T-helper 2 cell treated with Interferon-gamma antibody and Interleukin-4, amounts not matched to agents 5 μg/mL and 100 μg/mL, for 36 hours (primary cell): ENCODE measurements around the gene CTNNA3.
A peak's percentile ranks its signal among the peaks of the same experiment; 100 is the strongest.
"Not testable (repeated sequence)": the region's sequence is repeated elsewhere in the genome, so short reads cannot be mapped to it uniquely, and the experiment has no call there.

Source experiments
- DNase-seq: peaks from one replicate; pipeline ENCODE4 v3.0.0; 2021; ENCODE audit warnings: low spot score
- H3K27ac Mint-ChIP-seq: one replicate; pipeline ENCODE4 v1.8.0; 2021; ENCODE audit warnings: mild to moderate bottlenecking, mixed read lengths
- H3K27me3 Mint-ChIP-seq: one replicate; pipeline ENCODE4 v1.8.0; 2021; ENCODE audit warnings: low read depth, mixed read lengths
- H3K36me3 Mint-ChIP-seq: one replicate; pipeline ENCODE4 v1.8.0; 2021; ENCODE audit warnings: low read depth, mixed read lengths
- H3K4me1 Mint-ChIP-seq: one replicate; pipeline ENCODE4 v1.8.0; 2021; ENCODE audit warnings: low read depth, mixed read lengths
- H3K4me3 Mint-ChIP-seq: one replicate; pipeline ENCODE4 v1.8.0; 2022; ENCODE audit warnings: mild to moderate bottlenecking, moderate library complexity, mixed read lengths
- H3K9me3 Mint-ChIP-seq: one replicate; pipeline ENCODE4 v1.8.0; 2021; ENCODE audit warnings: mixed read lengths

CTNNA3 gene

DNA sequence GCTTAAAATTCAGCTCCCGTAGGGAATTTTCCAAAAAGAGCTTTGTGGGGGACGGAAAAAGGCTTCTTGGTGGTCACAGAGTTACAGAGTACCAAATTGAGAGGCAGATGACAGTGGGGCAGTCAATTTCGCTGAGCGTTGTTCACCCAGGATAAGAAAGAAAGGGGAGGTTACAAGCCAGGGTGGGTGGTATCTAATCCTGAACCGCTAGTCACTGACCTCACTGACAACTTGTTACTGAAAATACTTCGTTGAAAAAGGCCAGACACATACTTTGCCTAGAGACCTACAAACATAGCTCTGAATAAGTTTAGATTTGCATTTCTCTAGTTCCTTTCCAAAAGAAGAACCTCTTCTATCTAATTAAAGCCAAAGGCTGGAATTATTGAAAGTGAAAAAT, at the start of gene CTNNA3:
Gene CTNNA3 (minus strand): TSS at position 167 of the 400 bp plus-strand sequence.
- no peaks in the 10 kb centered on the region for H3K36me3 Mint-ChIP-seq
- peaks cover 3% of the 10 kb centered on the region for H3K4me1 Mint-ChIP-seq
- peaks cover 28% of the 10 kb centered on the region for H3K27me3 Mint-ChIP-seq
- H3K9me3 Mint-ChIP-seq: no peaks in the 10 kb centered on the region
- no peak within 1 kb of the TSS for H3K27ac Mint-ChIP-seq
- DNase-seq: no peak
- no peak within 1 kb of the TSS for H3K4me3 Mint-ChIP-seq

DNA sequence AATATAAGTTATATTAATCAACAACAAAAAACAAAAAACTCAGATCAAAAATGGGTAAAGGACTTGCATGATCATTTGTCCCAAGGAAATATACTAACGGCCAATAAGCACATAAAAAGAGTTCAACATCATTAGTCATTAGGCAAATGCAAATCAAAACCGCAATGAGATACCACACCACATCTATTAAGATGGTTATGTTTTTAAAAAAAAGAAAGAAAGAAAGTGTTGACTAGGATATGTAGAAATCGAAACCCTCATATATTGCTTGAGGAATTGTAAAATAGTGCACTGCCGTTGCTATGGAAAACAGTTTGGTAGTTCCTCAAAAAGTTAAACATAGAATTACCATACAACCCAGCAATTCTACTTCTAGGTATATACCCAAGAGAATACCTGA, 39.4 kb upstream of the CTNNA3 start:
- Mint-ChIP-seq H3K27me3 (no peaks in the 10 kb centered on the region), H3K9me3 (no peaks in the 10 kb centered on the region), H3K36me3 (no peaks in the 10 kb centered on the region), H3K4me1 (peaks cover 1% of the 10 kb centered on the region), H3K27ac (no peak overlapping the region), H3K4me3 (no peak overlapping the region)
- DNase-seq: no peak

DNA sequence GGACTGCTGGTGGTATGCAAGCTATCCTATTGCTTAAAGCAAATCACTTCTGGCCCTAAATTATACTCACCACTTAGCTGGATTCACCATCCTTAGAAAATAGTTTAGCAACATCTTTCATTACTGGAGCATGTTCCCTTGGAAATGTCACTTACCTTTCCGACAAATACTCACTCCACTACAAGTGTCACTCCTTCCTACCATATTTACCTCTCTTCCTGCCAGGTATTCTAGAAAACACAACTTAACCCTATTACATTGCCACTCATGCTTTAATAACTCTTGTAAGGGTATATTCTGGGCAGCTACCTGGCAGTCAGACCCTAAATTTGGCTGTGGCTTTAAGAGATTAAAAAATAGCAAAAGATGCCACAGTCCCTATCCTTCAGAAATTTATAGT, 37.5 kb upstream of the CTNNA3 start:
- Mint-ChIP-seq H3K36me3 (no peaks in the 10 kb centered on the region), H3K27ac (no peak overlapping the region), H3K4me3 (no peak overlapping the region), H3K27me3 (no peaks in the 10 kb centered on the region), H3K9me3 (no peaks in the 10 kb centered on the region), H3K4me1 (peaks cover 1% of the 10 kb centered on the region)
- DNase-seq: no peak

DNA sequence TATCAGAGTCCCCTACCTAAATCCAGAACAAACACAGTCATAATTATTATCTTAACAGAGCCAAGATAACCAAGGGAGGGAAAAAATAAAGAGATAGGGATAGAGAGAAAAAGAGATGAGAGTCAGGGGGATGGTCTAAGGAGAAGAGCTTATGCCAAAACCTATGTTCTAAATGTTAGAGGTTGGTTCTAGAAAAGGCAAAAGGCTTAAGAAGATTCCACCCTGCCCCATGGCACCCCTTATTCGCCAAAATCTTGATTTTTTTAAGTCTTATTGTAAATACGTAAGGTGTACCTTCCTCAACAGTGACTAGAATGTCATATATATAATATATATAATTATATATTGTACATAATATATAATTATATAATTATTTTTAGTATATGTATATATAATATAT, 29.6 kb upstream of the CTNNA3 start:
- no peak for DNase-seq
- Mint-ChIP-seq H3K27ac (no peak overlapping the region), H3K4me1 (no peaks in the 10 kb centered on the region), H3K9me3 (no peaks in the 10 kb centered on the region), H3K4me3 (no peak overlapping the region), H3K36me3 (no peaks in the 10 kb centered on the region), H3K27me3 (no peaks in the 10 kb centered on the region)

DNA sequence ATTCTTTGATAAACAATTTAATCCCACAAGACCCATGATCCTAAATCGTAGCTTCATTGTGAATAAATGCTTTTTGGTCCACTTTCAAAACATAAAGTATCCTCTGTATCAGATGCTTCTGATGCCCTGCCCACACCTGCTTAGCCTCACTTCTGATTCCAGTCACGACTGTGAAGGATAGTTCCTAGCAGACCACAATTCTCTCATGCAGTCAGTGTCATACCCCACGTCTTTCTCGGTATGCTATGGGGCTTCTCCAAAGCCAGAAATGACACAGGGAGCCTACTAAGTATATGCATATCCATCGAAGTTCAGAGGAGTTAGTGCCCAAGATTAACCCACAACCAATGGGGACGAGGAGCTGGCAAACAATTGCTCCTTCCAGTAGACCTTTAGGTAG, 27.6 kb upstream of the CTNNA3 start:
- no peak overlapping the region for H3K27ac Mint-ChIP-seq
- H3K36me3 Mint-ChIP-seq: no peaks in the 10 kb centered on the region
- no peaks in the 10 kb centered on the region for H3K27me3 Mint-ChIP-seq
- H3K4me3 Mint-ChIP-seq: no peak overlapping the region
- H3K4me1 Mint-ChIP-seq: no peaks in the 10 kb centered on the region
- no peak for DNase-seq
- H3K9me3 Mint-ChIP-seq: no peaks in the 10 kb centered on the region

DNA sequence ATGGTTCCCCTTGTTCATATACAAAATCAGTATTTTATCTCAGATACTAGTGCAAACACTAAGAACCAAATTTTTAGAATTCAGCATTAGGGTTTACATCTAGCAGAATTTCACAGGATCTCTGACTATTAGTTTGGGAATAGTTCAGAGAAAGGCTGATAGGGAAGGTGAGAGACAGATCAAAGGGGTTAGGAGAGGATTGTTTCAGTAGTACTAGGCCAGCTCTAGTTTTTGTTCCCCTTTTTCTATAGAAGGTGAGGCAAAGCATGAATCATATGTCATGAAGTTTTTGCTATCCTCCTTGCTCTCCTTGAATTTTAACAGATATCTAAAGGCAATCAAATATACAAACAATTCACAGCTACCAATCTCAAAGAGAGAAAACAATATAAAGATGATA, 26.1 kb upstream of the CTNNA3 start:
- no peak for DNase-seq
- Mint-ChIP-seq H3K27me3 (no peaks in the 10 kb centered on the region), H3K9me3 (no peaks in the 10 kb centered on the region), H3K27ac (no peak overlapping the region), H3K36me3 (no peaks in the 10 kb centered on the region), H3K4me1 (no peaks in the 10 kb centered on the region), H3K4me3 (no peak overlapping the region)

DNA sequence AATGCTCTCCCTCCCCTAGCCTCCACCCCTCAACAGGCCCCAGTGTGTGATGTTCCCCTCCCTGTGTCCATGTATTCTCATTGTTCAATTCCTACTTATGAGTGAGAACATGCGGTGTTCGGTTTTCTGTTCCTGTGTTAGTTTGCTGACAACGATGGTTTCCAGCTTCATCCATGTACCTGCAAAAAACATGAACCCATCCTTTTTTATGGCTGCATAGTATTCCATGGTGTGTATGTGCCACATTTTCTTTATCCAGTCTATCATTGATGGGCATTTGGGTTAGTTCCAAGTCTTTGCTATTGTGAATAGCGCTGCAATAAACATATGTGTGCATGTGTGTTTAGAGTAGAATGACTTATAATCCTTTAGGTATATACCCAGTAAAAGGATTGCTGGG, 20.5 kb upstream of the CTNNA3 start:
- H3K4me3 Mint-ChIP-seq, H3K9me3 Mint-ChIP-seq, DNase-seq, H3K4me1 Mint-ChIP-seq, H3K27me3 Mint-ChIP-seq, H3K27ac Mint-ChIP-seq, H3K36me3 Mint-ChIP-seq: not testable (repeated sequence)

DNA sequence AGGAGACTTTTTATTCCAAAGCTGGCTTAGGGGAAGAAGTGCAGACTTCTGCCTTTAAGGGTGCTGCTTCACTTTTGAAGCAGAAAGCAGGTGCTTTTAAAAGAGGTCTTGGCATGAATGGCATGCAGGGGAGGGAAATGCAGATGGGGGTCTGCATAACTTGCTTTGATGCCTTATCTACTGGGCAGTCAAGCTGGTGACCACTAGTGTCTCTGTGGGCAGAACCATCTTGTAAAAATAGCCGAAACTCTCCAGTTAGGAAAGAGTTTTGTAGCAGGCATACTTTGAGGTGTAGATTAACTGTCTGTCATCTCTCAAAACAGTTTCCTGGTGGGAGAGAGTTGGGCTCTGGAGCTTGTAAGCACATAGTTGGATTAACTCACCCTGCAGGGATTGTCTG, 9.9 kb upstream of the CTNNA3 start:
- Mint-ChIP-seq H3K4me3 (no peak overlapping the region), H3K27me3 (peaks cover 8% of the 10 kb centered on the region), H3K36me3 (no peaks in the 10 kb centered on the region), H3K9me3 (peaks cover 8% of the 10 kb centered on the region), H3K4me1 (no peaks in the 10 kb centered on the region), H3K27ac (no peak overlapping the region)
- DNase-seq: no peak

DNA sequence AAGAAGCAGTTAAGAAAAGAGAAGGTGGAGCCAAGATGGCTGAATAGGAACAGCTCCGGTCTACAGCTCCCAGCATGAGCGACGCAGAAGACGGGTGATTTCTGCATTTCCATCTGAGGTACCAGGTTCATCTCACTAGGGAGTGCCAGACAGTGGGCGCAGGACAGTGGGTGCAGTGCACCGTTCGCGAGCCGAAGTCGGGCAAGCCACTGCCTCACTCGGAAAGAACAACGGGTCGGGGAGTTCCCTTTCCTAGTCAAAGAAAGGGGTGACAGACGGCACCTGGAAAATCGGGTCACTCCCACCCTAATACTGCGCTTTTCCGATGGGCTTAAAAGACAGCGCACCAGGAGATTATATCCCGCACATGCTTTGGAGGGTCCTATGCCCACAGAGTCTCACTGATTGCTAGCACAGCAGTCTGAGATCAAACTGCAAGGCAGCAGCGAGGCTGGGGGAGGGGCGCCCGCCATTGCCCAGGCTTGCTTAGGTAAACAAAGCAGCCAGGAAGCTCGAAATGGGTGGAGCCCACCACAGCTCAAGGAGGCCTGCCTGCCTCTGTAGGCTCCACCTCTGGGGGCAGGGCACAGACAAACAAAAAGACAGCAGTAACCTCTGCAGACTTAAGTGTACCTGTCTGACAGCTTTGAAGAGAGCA, 3.7 kb upstream of the CTNNA3 start:
- H3K4me1 Mint-ChIP-seq, H3K4me3 Mint-ChIP-seq, DNase-seq, H3K36me3 Mint-ChIP-seq, H3K9me3 Mint-ChIP-seq, H3K27ac Mint-ChIP-seq: not testable (repeated sequence)
- H3K27me3 Mint-ChIP-seq: peaks cover 31% of the 10 kb centered on the region

DNA sequence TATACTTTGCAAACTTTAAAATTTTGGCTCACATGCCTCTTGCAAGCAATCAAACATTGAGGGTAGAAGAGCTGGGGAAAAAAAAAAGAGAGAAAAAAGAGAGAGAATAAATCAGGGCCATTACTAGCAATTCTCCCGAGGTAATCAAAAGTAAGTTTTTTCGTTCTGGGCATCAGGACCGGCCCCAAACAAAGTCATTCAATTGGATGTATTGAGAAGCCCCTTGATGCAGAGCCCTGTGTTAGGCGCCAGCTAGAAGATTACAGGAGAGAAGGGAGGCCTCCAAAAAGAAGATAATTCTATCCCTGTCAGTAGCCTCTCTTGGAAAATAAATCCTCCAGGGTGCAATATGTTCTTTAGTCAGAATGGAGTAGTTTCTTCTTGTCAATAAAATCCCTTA, 2.2 kb upstream of the CTNNA3 start:
- Mint-ChIP-seq H3K27ac (no peak overlapping the region), H3K4me1 (peaks cover 3% of the 10 kb centered on the region), H3K27me3 (peaks cover 35% of the 10 kb centered on the region), H3K36me3 (no peaks in the 10 kb centered on the region), H3K4me3 (no peak overlapping the region), H3K9me3 (no peaks in the 10 kb centered on the region)
- no peak for DNase-seq

DNA sequence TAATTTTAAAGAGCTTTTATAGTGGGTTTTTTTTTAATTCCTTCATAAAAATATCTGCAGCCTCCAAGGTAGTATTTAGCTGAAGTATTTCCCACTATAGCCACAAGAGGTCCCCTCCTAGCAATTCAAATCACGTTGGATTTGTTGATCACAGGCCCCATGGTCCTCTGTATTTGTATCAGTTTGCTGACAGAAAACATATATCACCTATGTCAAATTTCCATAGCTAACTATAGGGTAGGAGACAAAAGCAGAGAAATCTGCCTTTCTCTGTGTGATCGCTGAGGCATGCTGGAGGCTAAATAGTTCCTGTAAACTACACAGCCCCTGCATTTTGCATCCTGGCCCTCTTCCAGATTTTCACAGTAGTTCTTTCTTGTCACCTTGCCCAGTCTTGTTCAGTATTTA, 1.7 kb upstream of the CTNNA3 start:
- Mint-ChIP-seq H3K27me3 (peaks cover 35% of the 10 kb centered on the region), H3K4me1 (peaks cover 3% of the 10 kb centered on the region), H3K36me3 (no peaks in the 10 kb centered on the region), H3K4me3 (no peak overlapping the region), H3K27ac (no peak overlapping the region), H3K9me3 (no peaks in the 10 kb centered on the region)
- DNase-seq: peak; percentile 14

DNA sequence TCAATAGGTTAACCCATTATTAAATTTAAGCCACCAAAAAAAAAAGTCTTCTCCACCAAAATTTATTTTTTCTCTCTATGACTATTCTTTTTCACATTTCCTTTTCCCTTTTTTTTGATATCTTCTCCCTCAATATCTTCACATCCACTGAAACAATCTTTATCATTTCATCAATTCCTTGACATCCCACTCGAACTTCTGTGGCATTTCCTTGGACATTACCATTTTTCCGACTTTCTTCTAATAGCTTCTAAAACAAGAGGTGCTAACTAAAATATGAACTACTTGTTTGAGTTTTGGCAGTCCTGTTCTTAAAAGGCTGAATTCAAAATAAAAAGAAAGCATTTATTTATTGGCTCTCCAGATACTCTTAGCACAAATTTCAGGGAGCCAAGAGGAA, 684 bp upstream of the CTNNA3 start:
- no peaks in the 10 kb centered on the region for H3K9me3 Mint-ChIP-seq
- DNase-seq: no peak
- H3K27me3 Mint-ChIP-seq: peaks cover 30% of the 10 kb centered on the region
- no peaks in the 10 kb centered on the region for H3K36me3 Mint-ChIP-seq
- H3K4me1 Mint-ChIP-seq: peaks cover 3% of the 10 kb centered on the region
- H3K4me3 Mint-ChIP-seq: no peak overlapping the region
- H3K27ac Mint-ChIP-seq: no peak overlapping the region

DNA sequence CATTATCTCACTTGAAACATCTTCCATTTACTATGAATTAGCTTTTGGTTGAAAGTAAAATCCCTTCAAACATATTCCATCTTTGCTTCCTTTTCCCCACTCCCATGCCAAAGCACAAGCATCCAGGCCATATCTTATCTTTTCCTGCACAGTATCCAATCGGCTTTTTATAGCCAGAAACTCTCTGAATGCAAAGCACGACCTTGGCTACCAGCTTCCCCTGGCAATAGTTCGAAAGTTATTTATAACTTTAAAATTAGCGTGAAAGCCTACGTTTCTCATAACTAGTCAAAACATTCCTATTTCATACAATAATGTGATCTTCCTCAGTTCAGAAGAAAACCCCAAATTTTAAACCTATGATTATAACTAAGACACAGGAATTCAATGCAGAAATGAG, 440 bp downstream of the CTNNA3 start:
- Mint-ChIP-seq H3K4me3 (no peak overlapping the region), H3K27me3 (peaks cover 25% of the 10 kb centered on the region), H3K27ac (no peak overlapping the region), H3K4me1 (peaks cover 3% of the 10 kb centered on the region), H3K36me3 (no peaks in the 10 kb centered on the region), H3K9me3 (no peaks in the 10 kb centered on the region)
- DNase-seq: no peak

DNA sequence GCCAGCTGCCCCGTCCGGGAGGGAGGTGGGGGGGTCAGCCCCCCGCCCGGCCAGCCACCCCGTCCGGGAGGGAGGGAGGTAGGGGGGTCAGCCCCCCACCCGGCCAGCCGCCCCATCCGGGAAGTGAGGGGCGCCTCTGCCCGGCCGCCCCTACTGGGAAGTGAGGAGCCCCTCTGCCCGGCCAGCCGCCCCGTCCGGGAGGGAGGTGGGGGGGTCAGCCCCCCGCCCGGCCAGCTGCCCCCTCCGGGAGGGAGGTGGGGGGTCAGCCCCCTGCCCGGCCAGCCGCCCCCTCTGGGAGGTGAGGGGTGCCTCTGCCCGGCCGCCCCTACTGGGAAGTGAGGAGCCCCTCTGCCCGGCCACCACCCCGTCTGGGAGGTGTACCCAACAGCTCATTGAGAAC, 4.1 kb downstream of the CTNNA3 start:
- not testable (repeated sequence) for DNase-seq, H3K9me3 Mint-ChIP-seq, H3K4me3 Mint-ChIP-seq, H3K36me3 Mint-ChIP-seq, H3K27ac Mint-ChIP-seq, H3K4me1 Mint-ChIP-seq
- H3K27me3 Mint-ChIP-seq: peaks cover 25% of the 10 kb centered on the region

DNA sequence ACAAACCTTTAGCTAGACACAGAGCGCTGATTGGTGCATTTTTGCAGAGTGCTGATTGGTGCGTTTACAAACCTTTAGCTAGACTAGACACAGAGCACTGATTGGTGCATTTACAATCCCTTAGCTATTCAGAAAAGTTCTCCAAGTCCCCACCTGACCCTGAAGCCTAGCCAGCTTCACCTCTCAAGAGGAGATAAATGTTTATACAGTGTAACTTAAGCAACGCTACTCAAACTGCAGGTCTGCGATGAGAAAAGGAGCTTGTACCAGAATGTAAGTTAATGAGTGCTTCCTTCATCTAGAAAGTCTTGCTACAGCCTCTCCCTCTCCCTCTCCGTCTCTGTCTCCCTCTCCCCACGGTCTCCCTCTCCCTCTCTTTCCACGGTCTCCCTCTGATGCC, 5.5 kb downstream of the CTNNA3 start:
- not testable (repeated sequence) for DNase-seq, H3K9me3 Mint-ChIP-seq, H3K36me3 Mint-ChIP-seq, H3K4me3 Mint-ChIP-seq, H3K27ac Mint-ChIP-seq, H3K4me1 Mint-ChIP-seq
- peaks cover 11% of the 10 kb centered on the region for H3K27me3 Mint-ChIP-seq
